Mucosa of descending colon (tissue), 3 donors: ENCODE data around the gene GPR176. TPM values are rescaled to one million over a fixed set of nuclear protein-coding genes. Genes with fewer than 3 reads are reported as not detected.

Source experiments
- ATAC-seq: fragments of 200-7000 bp; cut with Tn5 transposase; one replicate; pipeline ENCODE4 v1.9.1; 2020; ENCODE audit warnings: mild to moderate bottlenecking, moderate library complexity
- DNase-seq, 3 donors: peaks; one replicate each; pipeline ENCODE4 v3.0.0-alpha.2; 2020
- H3K36me3 ChIP-seq: fragments of 200-600 bp; one replicate; pipeline ENCODE4 v1.8.0; 2021; ENCODE audit warnings: low read depth, mild to moderate bottlenecking
- H3K4me1 ChIP-seq: fragments of 200-600 bp; one replicate; pipeline ENCODE4 v1.8.0; 2021; ENCODE audit warnings: low read depth, mild to moderate bottlenecking
- H3K4me3 ChIP-seq: fragments of 200-600 bp; one replicate; pipeline ENCODE4 v1.8.0; 2021; ENCODE audit warnings: mild to moderate bottlenecking
- H3K9me3 ChIP-seq: fragments of 200-600 bp; one replicate; pipeline ENCODE4 v1.8.0; 2021; ENCODE audit warnings: mild to moderate bottlenecking
- intact Hi-C, 2 donors: fragments of 100-400 bp; cut with DNase I in 1 of 2; cut with micrococcal nuclease in 1 of 2; formaldehyde crosslinking; loops; one replicate each; pipeline versions ENCODE4 v1.11.0 to v1.11.1; 2022; cut with DNase I, micrococcal nuclease
- total RNA-seq, 3 donors: library from RNA; stranded (reverse); fragmentation: NEBNext Ultra II Directional in 2 of 3; extraction: Animal tissue kit (Norgen Biotek cat#: 25700) in 2 of 3; gene quantifications; one replicate each; pipeline versions ENCODE4 v1.2.1 to v1.2.4, GENCODE V29; 2021 to 2023
- TF ChIP-seq, protein P1 (sequence below): fragments of 200-600 bp; IDR thresholded peaks from one replicate; pipeline ENCODE4 v1.8.0; 2022; ENCODE audit warnings: antibody characterized with exemption, mild to moderate bottlenecking
- donor health status: DM: no; HTN: no; CAD: no; lungs with moderate emphysema.
- donor health status: DM: no; HTN: no; CAD: no.
- donor health status: DM: no; HTN: yes; CAD: no.

Gene GPR176
- total RNA-seq, 3 donors from 2014 or later, result 0.32 to 4.9 (median 1.2) TPM

- no peak for ATAC-seq
- H3K4me3 ChIP-seq, result no peak overlapping the region
- intact Hi-C loops, result no loop called here
- H3K9me3 ChIP-seq, result no peaks in the 10 kb centered on the region
- no peak for DNase-seq
- TF ChIP-seq, protein P1, sequence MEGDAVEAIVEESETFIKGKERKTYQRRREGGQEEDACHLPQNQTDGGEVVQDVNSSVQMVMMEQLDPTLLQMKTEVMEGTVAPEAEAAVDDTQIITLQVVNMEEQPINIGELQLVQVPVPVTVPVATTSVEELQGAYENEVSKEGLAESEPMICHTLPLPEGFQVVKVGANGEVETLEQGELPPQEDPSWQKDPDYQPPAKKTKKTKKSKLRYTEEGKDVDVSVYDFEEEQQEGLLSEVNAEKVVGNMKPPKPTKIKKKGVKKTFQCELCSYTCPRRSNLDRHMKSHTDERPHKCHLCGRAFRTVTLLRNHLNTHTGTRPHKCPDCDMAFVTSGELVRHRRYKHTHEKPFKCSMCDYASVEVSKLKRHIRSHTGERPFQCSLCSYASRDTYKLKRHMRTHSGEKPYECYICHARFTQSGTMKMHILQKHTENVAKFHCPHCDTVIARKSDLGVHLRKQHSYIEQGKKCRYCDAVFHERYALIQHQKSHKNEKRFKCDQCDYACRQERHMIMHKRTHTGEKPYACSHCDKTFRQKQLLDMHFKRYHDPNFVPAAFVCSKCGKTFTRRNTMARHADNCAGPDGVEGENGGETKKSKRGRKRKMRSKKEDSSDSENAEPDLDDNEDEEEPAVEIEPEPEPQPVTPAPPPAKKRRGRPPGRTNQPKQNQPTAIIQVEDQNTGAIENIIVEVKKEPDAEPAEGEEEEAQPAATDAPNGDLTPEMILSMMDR, result no peak
- peaks cover 8% of the 10 kb centered on the region for H3K4me1 ChIP-seq
- H3K36me3 ChIP-seq, result no peaks in the 10 kb centered on the region
These were observed 1.2 kb downstream of the GPR176 start for GRCh38 chr15:39918688-39919385.

GRCh38 chr15:39914977-39915376, 5.1 kb downstream of the GPR176 start:
- intact Hi-C loops, result no loop called here
- Histone ChIP-seq H3K9me3 (no peaks in the 10 kb centered on the region), H3K36me3 (no peaks in the 10 kb centered on the region), H3K4me3 (no peak overlapping the region), H3K4me1 (peaks cover 1% of the 10 kb centered on the region)
- TF ChIP-seq, protein P1, result no peak
- ATAC-seq, result no peak
- DNase-seq, result no peak

DNA sequence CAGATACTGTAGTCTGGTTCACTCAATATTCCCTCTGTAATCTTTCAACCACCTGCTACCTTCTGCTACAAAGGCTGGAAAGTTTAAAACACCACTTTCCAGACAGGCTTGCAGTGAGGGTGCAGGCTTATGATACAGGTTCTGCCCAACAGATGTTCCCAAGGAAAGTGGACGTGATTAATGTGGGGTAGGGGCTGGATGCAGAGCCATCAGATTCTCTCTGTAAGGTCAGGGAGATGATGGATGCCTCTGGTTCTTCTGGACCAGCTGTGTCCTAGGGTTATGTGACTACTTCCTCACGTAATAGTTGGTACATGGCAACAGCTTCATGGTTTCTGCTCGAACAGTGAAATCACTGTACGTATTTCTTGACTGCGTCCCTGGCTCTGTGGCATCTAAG, 11.1 kb downstream of the GPR176 start:
- no peak for DNase-seq

GRCh38 chr15:39908186-39908585, 11.9 kb downstream of the GPR176 start:
- ATAC-seq, result no peak
- TF ChIP-seq, protein P1, result no peak
- intact Hi-C loops, result no loop called here
- no peaks in the 10 kb centered on the region for H3K36me3 ChIP-seq
- no peak for DNase-seq
- H3K4me1 ChIP-seq, result no peaks in the 10 kb centered on the region
- no peaks in the 10 kb centered on the region for H3K9me3 ChIP-seq
- H3K4me3 ChIP-seq, result no peak overlapping the region

More for the DNA sequence above, 11.1 kb downstream of the GPR176 start:
- intact Hi-C loops, result no loop called here
- no peak for ATAC-seq
- Histone ChIP-seq H3K9me3 (no peaks in the 10 kb centered on the region), H3K36me3 (no peaks in the 10 kb centered on the region), H3K4me3 (no peak overlapping the region), H3K4me1 (no peaks in the 10 kb centered on the region)
- TF ChIP-seq, protein P1, result no peak

DNA sequence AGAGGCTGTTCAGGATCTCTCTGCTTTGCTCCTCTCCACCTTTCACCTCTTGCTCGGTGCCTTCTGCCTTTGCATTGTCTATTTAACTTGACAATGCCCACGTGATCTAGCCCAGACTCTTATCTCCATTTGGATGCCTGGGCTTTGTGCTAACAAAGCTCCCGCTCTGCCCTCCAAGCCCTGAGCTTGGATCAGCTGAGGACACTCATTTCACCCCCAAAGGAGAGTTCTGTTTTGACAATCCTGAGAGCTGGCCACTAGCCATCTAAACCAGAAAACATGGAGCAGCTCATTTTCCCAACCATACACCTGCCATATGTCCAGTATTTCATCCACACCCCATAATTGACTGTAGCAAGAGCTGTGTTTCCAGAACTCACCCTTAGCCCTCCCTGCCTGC, 12.8 kb downstream of the GPR176 start:
- DNase-seq (no peak), ATAC-seq (no peak)
- Histone ChIP-seq H3K4me1 (no peaks in the 10 kb centered on the region), H3K9me3 (no peaks in the 10 kb centered on the region), H3K4me3 (no peak overlapping the region), H3K36me3 (no peaks in the 10 kb centered on the region)
- intact Hi-C loops, result no loop called here
- TF ChIP-seq, protein P1, result no peak
